Smooth muscle cell of trachea (primary cell): ENCODE measurements around the gene SLC35B3. TPM values are rescaled to one million over a fixed set of nuclear protein-coding genes. Genes with fewer than 3 reads are reported as not detected.

Experiments used
- total RNA-seq: library from RNA; depleted of rRNA; stranded (reverse); fragments of >200 nt; gene quantifications from 2 replicates; pipeline ENCODE4 v1.2.1, GENCODE V29; 2014

Gene SLC35B3
- 17.0 and 20.8 TPM in 2 replicates for total RNA-seq

DNA sequence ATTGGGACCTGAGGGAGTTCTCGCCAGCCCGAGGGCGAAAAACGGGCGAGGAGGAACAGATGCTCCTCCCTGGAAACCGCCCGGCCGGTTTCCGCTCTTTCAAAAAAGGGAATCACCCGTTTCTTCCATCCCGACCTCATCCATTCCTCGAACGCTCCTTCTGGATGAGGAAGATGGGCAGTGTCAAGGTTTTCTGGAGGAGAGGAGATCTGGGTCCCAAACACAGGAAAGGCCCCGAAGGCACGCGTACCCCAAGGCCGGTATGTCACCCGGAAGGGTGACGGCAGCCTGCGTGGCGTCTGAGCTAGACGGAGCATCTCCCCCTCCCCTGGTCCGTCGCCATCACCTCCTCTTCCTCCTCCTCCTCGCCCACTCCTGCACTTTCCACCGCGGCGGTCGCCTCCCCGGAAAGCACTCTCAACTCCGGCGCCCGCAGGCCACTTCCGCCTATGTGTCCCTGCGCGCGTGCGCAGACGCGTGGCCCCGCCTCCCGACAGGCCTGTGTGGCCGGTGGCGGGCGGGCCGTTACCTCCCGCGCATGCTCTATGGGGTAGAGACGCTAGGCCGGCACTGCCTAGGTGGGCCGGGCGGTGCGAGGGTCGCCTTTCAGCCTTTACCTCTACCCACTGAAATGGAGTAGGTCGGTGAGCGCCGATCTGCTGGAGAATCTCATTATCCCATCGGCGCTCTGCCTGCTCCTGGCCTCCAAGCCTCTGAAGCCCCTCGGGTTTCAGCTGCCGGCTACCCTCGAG, at the start of gene SLC35B3:
Gene SLC35B3 (minus strand): TSS at position 453 of the 752 bp plus-strand sequence.

